Skeletal muscle cell (primary cell): ENCODE data around the gene SORT1.
"Not testable (repeated sequence)": the region's sequence is repeated elsewhere in the genome, so short reads cannot be mapped to it uniquely, and the experiment has no call there.

Experiments used
- DNase-seq: peaks from one replicate; pipeline ENCODE4 v3.0.0-alpha.2; 2010; ENCODE audit warnings: low read depth
- H3K4me3 ChIP-seq: 2 replicates; pipeline ENCODE4 v1.5.1; 2011; ENCODE audit warnings: low read depth, mild to moderate bottlenecking, control low read depth, low read length, moderate library complexity

SORT1 gene

GRCh38 chr1:109306832-109307273, 90.9 kb downstream of the SORT1 start, which contains the start of gene MYBPHL:
MYBPHL (minus strand) TSS chr1:109307011; CDS start chr1:109306991, 20 bp downstream.
- H3K4me3 ChIP-seq: no peak within 1 kb of the TSS
- no peak for DNase-seq

- not testable (repeated sequence) for DNase-seq, H3K4me3 ChIP-seq
These were observed 91.7 kb downstream of the SORT1 start for GRCh38 chr1:109305991-109306390.

GRCh38 chr1:109304226-109304920, 93.3 kb downstream of the SORT1 start:
- no peak overlapping the region for H3K4me3 ChIP-seq
- no peak for DNase-seq

GRCh38 chr1:109301874-109302273, 95.8 kb downstream of the SORT1 start:
- no peak overlapping the region for H3K4me3 ChIP-seq
- DNase-seq: no peak

- no peak overlapping the region for H3K4me3 ChIP-seq
- no peak for DNase-seq
These were observed 97.0 kb downstream of the SORT1 start for GRCh38 chr1:109300650-109301151.

- no peak overlapping the region for H3K4me3 ChIP-seq
- DNase-seq: peak; percentile 73
These were observed 98.0 kb downstream of the SORT1 start for GRCh38 chr1:109299558-109300343.

- DNase-seq: peak; percentile 93
- H3K4me3 ChIP-seq: no peak overlapping the region
These were observed 98.8 kb downstream of the SORT1 start for GRCh38 chr1:109298666-109299557.

GRCh38 chr1:109296782-109297181, 100.9 kb downstream of the SORT1 start:
- DNase-seq: no peak
- no peak overlapping the region for H3K4me3 ChIP-seq

- no peak overlapping the region for H3K4me3 ChIP-seq
- no peak for DNase-seq
These were observed 101.9 kb downstream of the SORT1 start for GRCh38 chr1:109295712-109296415.

- DNase-seq: no peak
- no peak overlapping the region for H3K4me3 ChIP-seq
These were observed 103.2 kb downstream of the SORT1 start for GRCh38 chr1:109294481-109294880.

GRCh38 chr1:109293026-109293425, 104.7 kb downstream of the SORT1 start:
- no peak overlapping the region for H3K4me3 ChIP-seq
- DNase-seq: no peak

GRCh38 chr1:109292364-109292763, 105.4 kb downstream of the SORT1 start:
- no peak overlapping the region for H3K4me3 ChIP-seq
- no peak for DNase-seq

- no peak for DNase-seq
These were observed 106.7 kb downstream of the SORT1 start for GRCh38 chr1:109290998-109291397.

GRCh38 chr1:109290137-109290536, 107.6 kb downstream of the SORT1 start:
- DNase-seq: no peak
- no peak overlapping the region for H3K4me3 ChIP-seq

More at GRCh38 chr1:109290998-109291397, 106.7 kb downstream of the SORT1 start:
- no peak overlapping the region for H3K4me3 ChIP-seq

GRCh38 chr1:109286762-109287161, 111.0 kb downstream of the SORT1 start:
- DNase-seq, H3K4me3 ChIP-seq: not testable (repeated sequence)

- H3K4me3 ChIP-seq: peak overlapping the region; percentile 69
- DNase-seq: no peak
These were observed 113.7 kb downstream of the SORT1 start for GRCh38 chr1:109283748-109284600.

GRCh38 chr1:109282952-109283747, 114.6 kb downstream of the SORT1 start, which contains the start of gene PSRC1:
PSRC1 (minus strand) TSS chr1:109283145.
- peak within 1 kb of the TSS; percentile 69 for H3K4me3 ChIP-seq
- DNase-seq: peak; percentile 88
